K562 (cell line): ENCODE results near the gene C2CD2. TPM values are rescaled to one million over a fixed set of nuclear protein-coding genes. Genes with fewer than 3 reads are reported as not detected.

Source experiments
- ATAC-seq: fragments of 200-7000 bp; cut with Tn5 transposase; 3 replicates; pipeline ENCODE4 v1.9.1; 2020; ENCODE audit warnings: moderate library complexity
- BruUV-seq: library from RNA; stranded (reverse); fragments of 400-500 nt; replicated peaks from 2 replicates; lab custom pipeline; 2021; lab: Mats Ljungman, UMichigan
- CTCF ChIA-PET: fragments of 300-600 bp; formaldehyde crosslinking; extraction: SDS; loops from one replicate; lab custom pipeline; 2021; ENCODE audit warnings: low intra/inter-chr PET ratio; lab: Yijun Ruan, JAX
- POLR2A ChIA-PET: fragments of 300-600, 350-650 bp; sonication (Branson Sonifier 250); formaldehyde crosslinking; extraction: SDS; loops from one replicate; lab custom pipeline; 2021; ENCODE audit warnings: antibody characterized with exemption, inconsistent platforms; lab: Yijun Ruan, JAX
- DNase-seq, 4 experiments: peaks; one replicate each; pipeline versions ENCODE4 v3.0.0 to v3.0.0-alpha.2; 2011 to 2018; ENCODE audit warnings: low spot score in 3 of 4, mixed read lengths in 3 of 4; ENCODE audit errors: extremely low read depth in 1 of 4
- FAIRE-seq: peaks from 2 replicates; lab custom pipeline; 2011; peaks lifted over from hg19 to GRCh38; lab: Jason Lieb, UNC
- H2AFZ ChIP-seq: 2 replicates; pipeline ENCODE4 v1.6.0; 2011; ENCODE audit warnings: low read depth, low read length, control low read depth, inconsistent platforms
- H3K27ac ChIP-seq: fragments of 200-600 bp; 3 replicates; pipeline ENCODE4 v1.8.0; 2011; ENCODE audit warnings: low read depth, mild to moderate bottlenecking, control low read depth, inconsistent platforms, low read length, moderate library complexity, mixed read lengths; ENCODE audit errors: extremely low read depth
- H3K27me3 ChIP-seq, 2 experiments: fragments of 300-600 bp in 1 of 2; 2 replicates in 1 of 2; 3 replicates in 1 of 2; pipeline versions ENCODE4 v1.6.0 to v1.8.0; 2011; ENCODE audit warnings: inconsistent platforms in 2 of 2, low read length in 2 of 2, mild to moderate bottlenecking in 1 of 2, mixed read lengths in 1 of 2, moderate library complexity in 1 of 2; ENCODE audit not compliant: control insufficient read depth in 2 of 2, insufficient read depth in 2 of 2
- H3K36me3 ChIP-seq: fragments of 300-600 bp; 3 replicates; pipeline ENCODE4 v1.8.0; 2011; ENCODE audit warnings: mild to moderate bottlenecking, low read length, inconsistent platforms; ENCODE audit not compliant: control insufficient read depth, insufficient read depth
- H3K4me1 ChIP-seq, 2 experiments: fragments of 200-600 bp in 1 of 2; replicated peaks in 1 of 2; 2 replicates in 1 of 2; 3 replicates in 1 of 2; pipeline versions ENCODE4 v1.5.1 to v1.8.0; 2011; ENCODE audit warnings: inconsistent platforms in 2 of 2, low read length in 2 of 2, mild to moderate bottlenecking in 1 of 2, mixed read lengths in 1 of 2, moderate library complexity in 1 of 2; ENCODE audit not compliant: control insufficient read depth in 2 of 2, insufficient read depth in 2 of 2
- H3K4me2 ChIP-seq: 2 replicates; pipeline ENCODE4 v1.6.1; 2011; ENCODE audit warnings: low read length, control low read depth, inconsistent platforms, mixed read lengths; ENCODE audit not compliant: insufficient read depth
- H3K4me3 ChIP-seq: fragments of 200-600 bp; sonication (generic), shearing (Covaris generic); 2 replicates; pipeline ENCODE4 v1.5.1; 2016; ENCODE audit warnings: control low read depth, inconsistent platforms
- H3K79me2 ChIP-seq: fragments of 200-600 bp; 3 replicates; pipeline ENCODE4 v1.8.0; 2011; ENCODE audit warnings: low read length, inconsistent platforms; ENCODE audit not compliant: control insufficient read depth, insufficient read depth
- H3K9ac ChIP-seq, 2 experiments: 2 replicates each; pipeline versions ENCODE4 v1.6.0 to v1.6.1; 2011; ENCODE audit warnings: low read depth in 2 of 2, low read length in 2 of 2, control low read depth in 1 of 2, inconsistent platforms in 1 of 2, mild to moderate bottlenecking in 1 of 2, mixed read lengths in 1 of 2; ENCODE audit not compliant: insufficient read depth in 1 of 2
- H3K9me1 ChIP-seq: one replicate; pipeline ENCODE4 v1.6.0; 2011; ENCODE audit warnings: inconsistent platforms, mild to moderate bottlenecking, low read length, moderate library complexity; ENCODE audit not compliant: control insufficient read depth, insufficient read depth
- H3K9me3 ChIP-seq: replicated peaks from 2 replicates; pipeline ENCODE4 v1.5.1; 2011; ENCODE audit warnings: low read depth, low read length, inconsistent platforms; ENCODE audit not compliant: control insufficient read depth, insufficient read depth
- H4K20me1 ChIP-seq: replicated peaks from 2 replicates; pipeline ENCODE4 v1.6.1; 2011; ENCODE audit warnings: low read length, inconsistent platforms, mixed read lengths; ENCODE audit not compliant: control insufficient read depth, insufficient read depth
- NFYB ChIP-seq: IDR thresholded peaks from 2 replicates; pipeline ENCODE4 v1.6.1; 2011; ENCODE audit warnings: mild to moderate bottlenecking, moderate library complexity; ENCODE audit not compliant: insufficient read length; ENCODE audit errors: extremely low read depth
- PREB ChIP-seq: sonication (generic); formaldehyde crosslinking; IDR thresholded peaks from 2 replicates; pipeline ENCODE4 v1.8.1; 2023; ENCODE audit warnings: mild to moderate bottlenecking, missing genetic modification reagents
- SMARCB1 ChIP-seq: IDR thresholded peaks from 2 replicates; pipeline ENCODE4 v1.6.1; 2011; ENCODE audit warnings: improper control_type of control experiment, low read depth; ENCODE audit not compliant: insufficient read length
- WGBS: fragments of 100-300 bp; shearing (Covaris generic); methylation state at CpG from one replicate; pipeline ENCODE4 v1.1.6; 2016; ENCODE audit warnings: low coverage, mixed read lengths; ENCODE audit not compliant: insufficient coverage; ENCODE audit errors: missing lambda C conversion rate; 5-methylcytosine and 5-hydroxymethylcytosine counted together
- in situ Hi-C: fragments of 300-500 bp; cut with MboI; formaldehyde crosslinking; loops from 4 replicates; pipeline ENCODE4 v1.15.0; 2018; ENCODE audit warnings: inconsistent platforms, mixed read lengths
- intact Hi-C: fragments of 100-400 bp; cut with micrococcal nuclease; formaldehyde crosslinking; loops from 2 replicates; pipeline ENCODE4 v1.14.2; 2022
- polyA plus RNA-seq, 8 experiments: library from polyadenylated mRNA; depleted of rRNA in 4 of 8; stranded (reverse) in 5 of 8; unstranded in 3 of 8; fragments of >200 nt; fragmentation: Nextera tagmentation in 2 of 8; fragmentation: Illumina TruSeq in 1 of 8; extraction: Ambion mirVana in 2 of 8; extraction: Trizol in 1 of 8; gene quantifications; 2 replicates each; pipeline versions ENCODE4 v1.2.1 to v1.2.3, GENCODE V29; 2011 to 2014; ENCODE audit warnings: inconsistent platforms in 1 of 8, missing spikeins in 1 of 8
- total RNA-seq, 7 experiments: library from RNA; depleted of rRNA in 6 of 7; stranded (reverse); fragments of >200 nt in 6 of 7; fragmentation: Illumina TruSeq in 2 of 7; extraction: Trizol in 2 of 7; gene quantifications; 2 replicates each; pipeline versions ENCODE4 v1.2.1 to v1.2.3, GENCODE V29; 2011 to 2021; ENCODE audit warnings: low replicate concordance in 1 of 7

The C2CD2 gene
- total and polyA plus RNA-seq, 9 of the 15 experiments (the other 6 are each of a cell fraction or from before 2014, with no cell fraction given) = 1.3 to 21.6 (median 12.1) TPM

GRCh38 chr21:41940431-41940830, 13.4 kb downstream of the C2CD2 start:
- Histone ChIP-seq H3K4me2 (no peak overlapping the region), H3K79me2 (no peaks in the 10 kb centered on the region), H3K27ac (no peak overlapping the region), H2AFZ (no peak overlapping the region), H4K20me1 (no peaks in the 10 kb centered on the region), H3K36me3 (peaks cover 5% of the 10 kb centered on the region; the same call in 1 of the 3 replicates), H3K9me1 (no peaks in the 10 kb centered on the region), H3K4me3 (no peak overlapping the region), H3K9ac (no peak overlapping the region), H3K27me3 (no peaks in the 10 kb centered on the region; a peak in 1 of 5 replicates), H3K4me1 (no peaks in the 10 kb centered on the region), H3K9me3 (no peaks in the 10 kb centered on the region)
- intact Hi-C loops = no loop called here
- FAIRE-seq (no peak), DNase-seq (no peak), ATAC-seq (no peak)
- ChIA-PET CTCF (no interaction called here), POLR2A (interaction anchor here (1.2 kb wide), 1 partner anchor 8 kb away, joined by 4 read pairs; no protein-coding TSS in a partner anchor)
- 71% methylated on average over 3 of the region's 3 CpGs for WGBS
- TF ChIP-seq SMARCB1 (no peak), NFYB (no peak)
- in situ Hi-C loops = no loop called here
- BruUV-seq = no TSS peak

GRCh38 chr21:41939391-41939790, 14.4 kb downstream of the C2CD2 start:
- Histone ChIP-seq H3K9ac (no peak overlapping the region), H3K9me1 (no peaks in the 10 kb centered on the region), H3K4me3 (no peak overlapping the region), H3K4me1 (no peaks in the 10 kb centered on the region), H2AFZ (no peak overlapping the region), H4K20me1 (no peaks in the 10 kb centered on the region), H3K27me3 (no peaks in the 10 kb centered on the region), H3K4me2 (no peak overlapping the region), H3K9me3 (no peaks in the 10 kb centered on the region), H3K79me2 (no peaks in the 10 kb centered on the region), H3K27ac (no peak overlapping the region), H3K36me3 (peaks cover 5% of the 10 kb centered on the region; the same call in 1 of the 3 replicates)
- WGBS = 89% methylated on average over 8 of the region's 8 CpGs
- ChIA-PET POLR2A (interaction anchor here (0.6 to 1.4 kb wide), 2 partner anchors 11 to 77 kb away, joined by 3 to 4 read pairs; no protein-coding TSS in a partner anchor), CTCF (no interaction called here)
- no TSS peak for BruUV-seq
- ATAC-seq (no peak), FAIRE-seq (no peak), DNase-seq (no peak)
- in situ Hi-C loops = no loop called here
- intact Hi-C loops = no loop called here
- no peak for TF ChIP-seq PREB
